ENCODE results near the gene UTP25.

Gene UTP25

GRCh38 chr1:209835782-209836298, 8.1 kb downstream of the UTP25 start:
- H3K4me2 ChIP-seq (ENCODE audit: low read depth, low read length, poor library complexity, severe bottlenecking) = no peak overlapping the region
- no peaks in the 10 kb centered on the region for H3F3A ChIP-seq (ENCODE audit: low read depth)
- H4K20me1 ChIP-seq (ENCODE audit: insufficient read depth, low read length, poor library complexity, severe bottlenecking) = no peaks in the 10 kb centered on the region
- H3K9me3 ChIP-seq (ENCODE audit: insufficient read depth, low read depth, low read length) = no peaks in the 10 kb centered on the region
- H3K4me3 ChIP-seq (ENCODE audit: low read length, poor library complexity, severe bottlenecking) = no peak overlapping the region
- H3K4me1 ChIP-seq (ENCODE audit: insufficient read depth, low read length, poor library complexity, severe bottlenecking) = peaks cover 12% of the 10 kb centered on the region
- no peak overlapping the region for H2AFZ ChIP-seq (ENCODE audit: low read length)
- H3K9me2 ChIP-seq (replicated peaks; ENCODE audit: low read depth, low read length) = no peaks in the 10 kb centered on the region
- H3K36me3 ChIP-seq (ENCODE audit: insufficient read depth, low read length) = peaks cover 80% of the 10 kb centered on the region
- H3K9ac ChIP-seq (ENCODE audit: low read depth, low read length, poor library complexity, severe bottlenecking) = no peak overlapping the region
- no peaks in the 10 kb centered on the region; the same call in 1 of the 2 replicates for H3K79me2 ChIP-seq (ENCODE audit: insufficient read depth, low read length)
- no peaks in the 10 kb centered on the region for H3K27me3 ChIP-seq (ENCODE audit: insufficient read depth, low read length, poor library complexity, severe bottlenecking)
- TF ChIP-seq EZH2phosphoT487 (IDR thresholded peaks at IDR 0.05; ENCODE audit: borderline replicate concordance) = no peak
- TF ChIP-seq CTCF (conservative IDR thresholded peaks at IDR 0.05; ENCODE audit: low read length) = no peak

GRCh38 chr1:209837671-209838070, 9.9 kb downstream of the UTP25 start:
- H3K9me2 ChIP-seq (replicated peaks; ENCODE audit: low read depth, low read length) = no peaks in the 10 kb centered on the region
- no peaks in the 10 kb centered on the region for H3K9me3 ChIP-seq (ENCODE audit: insufficient read depth, low read depth, low read length)
- H3F3A ChIP-seq (ENCODE audit: low read depth) = no peaks in the 10 kb centered on the region
- H3K4me3 ChIP-seq (ENCODE audit: low read length, poor library complexity, severe bottlenecking) = no peak overlapping the region
- H3K36me3 ChIP-seq (ENCODE audit: insufficient read depth, low read length) = peaks cover 92% of the 10 kb centered on the region
- no peaks in the 10 kb centered on the region for H3K27me3 ChIP-seq (ENCODE audit: insufficient read depth, low read length, poor library complexity, severe bottlenecking)
- no peak overlapping the region for H3K9ac ChIP-seq (ENCODE audit: low read depth, low read length, poor library complexity, severe bottlenecking)
- H3K79me2 ChIP-seq (ENCODE audit: insufficient read depth, low read length) = no peaks in the 10 kb centered on the region; the same call in 1 of the 2 replicates
- no peak overlapping the region for H2AFZ ChIP-seq (ENCODE audit: low read length)
- no peaks in the 10 kb centered on the region for H4K20me1 ChIP-seq (ENCODE audit: insufficient read depth, low read length, poor library complexity, severe bottlenecking)
- no peak overlapping the region for H3K4me2 ChIP-seq (ENCODE audit: low read depth, low read length, poor library complexity, severe bottlenecking)
- no peak for TF ChIP-seq EZH2phosphoT487 (IDR thresholded peaks at IDR 0.05; ENCODE audit: borderline replicate concordance)
- peaks cover 12% of the 10 kb centered on the region for H3K4me1 ChIP-seq (ENCODE audit: insufficient read depth, low read length, poor library complexity, severe bottlenecking)

- TF ChIP-seq EZH2phosphoT487 (IDR thresholded peaks at IDR 0.05; ENCODE audit: borderline replicate concordance) = no peak
- TF ChIP-seq CTCF (conservative IDR thresholded peaks at IDR 0.05; ENCODE audit: low read length) = no peak
- Histone ChIP-seq H3K4me1 (ENCODE audit: insufficient read depth, low read length, poor library complexity, severe bottlenecking) (peaks cover 12% of the 10 kb centered on the region), H3K4me2 (ENCODE audit: low read depth, low read length, poor library complexity, severe bottlenecking) (no peak overlapping the region), H3K9me3 (ENCODE audit: insufficient read depth, low read depth, low read length) (no peaks in the 10 kb centered on the region), H3K27me3 (ENCODE audit: insufficient read depth, low read length, poor library complexity, severe bottlenecking) (no peaks in the 10 kb centered on the region), H3K4me3 (ENCODE audit: low read length, poor library complexity, severe bottlenecking) (no peak overlapping the region), H3K9me2 (replicated peaks; ENCODE audit: low read depth, low read length) (no peaks in the 10 kb centered on the region), H3K36me3 (ENCODE audit: insufficient read depth, low read length) (peaks cover 92% of the 10 kb centered on the region), H3F3A (ENCODE audit: low read depth) (no peaks in the 10 kb centered on the region), H3K9ac (ENCODE audit: low read depth, low read length, poor library complexity, severe bottlenecking) (no peak overlapping the region), H4K20me1 (ENCODE audit: insufficient read depth, low read length, poor library complexity, severe bottlenecking) (no peaks in the 10 kb centered on the region), H3K79me2 (ENCODE audit: insufficient read depth, low read length) (no peaks in the 10 kb centered on the region; the same call in 1 of the 2 replicates), H2AFZ (ENCODE audit: low read length) (no peak overlapping the region)
Measured at GRCh38 chr1:209838537-209838936, 10.8 kb downstream of the UTP25 start.
